Nephron (organoid): ENCODE measurements around the gene SLC4A4.

Source experiments
- H3K27ac Mint-ChIP-seq, 3 experiments: 2 replicates each; pipeline ENCODE4 v1.8.0; 2020; ENCODE audit warnings: mixed read lengths in 3 of 3, mild to moderate bottlenecking in 2 of 3, moderate library complexity in 1 of 3
- H3K27me3 Mint-ChIP-seq: 2 replicates; pipeline ENCODE4 v1.8.0; 2021; ENCODE audit warnings: low read depth, mild to moderate bottlenecking, moderate library complexity, mixed read lengths
- H3K36me3 Mint-ChIP-seq: 2 replicates; pipeline ENCODE4 v1.8.0; 2020; ENCODE audit warnings: low read depth, mixed read lengths
- H3K4me1 Mint-ChIP-seq: 2 replicates; pipeline ENCODE4 v1.8.0; 2020; ENCODE audit warnings: mixed read lengths
- H3K4me3 Mint-ChIP-seq, 3 experiments: 2 replicates each; pipeline ENCODE4 v1.8.0; 2020; ENCODE audit warnings: mild to moderate bottlenecking in 3 of 3, mixed read lengths in 3 of 3, moderate library complexity in 2 of 3
- H3K9me3 Mint-ChIP-seq: 2 replicates; pipeline ENCODE4 v1.8.0; 2020; ENCODE audit warnings: mixed read lengths
- CTCF ChIP-seq, 3 experiments: fragments of 200-600 bp; sonication (generic); IDR thresholded peaks; one replicate each; pipeline ENCODE4 v1.5.0; 2021; ENCODE audit warnings: antibody characterized with exemption in 3 of 3; ENCODE audit not compliant: unreplicated experiment in 3 of 3

SLC4A4 gene

GRCh38 chr4:71466775-71467174 lies 128.0 kb downstream of the SLC4A4 start:
- Mint-ChIP-seq H3K9me3 (no peaks in the 10 kb centered on the region), H3K27me3 (no peaks in the 10 kb centered on the region), H3K36me3 (peaks cover 3% of the 10 kb centered on the region), H3K4me1 (peaks cover 5% of the 10 kb centered on the region), H3K27ac (no peak overlapping the region), H3K4me3 (no peak overlapping the region)
- TF ChIP-seq CTCF (IDR thresholded peaks at IDR 0.05; ENCODE audit: unreplicated experiment in 3 of 3) = no peak

GRCh38 chr4:71468116-71468710 lies 129.4 kb downstream of the SLC4A4 start:
- Mint-ChIP-seq H3K27ac (no peak overlapping the region), H3K27me3 (no peaks in the 10 kb centered on the region), H3K4me3 (no peak overlapping the region), H3K9me3 (no peaks in the 10 kb centered on the region), H3K36me3 (peaks cover 3% of the 10 kb centered on the region), H3K4me1 (peaks cover 5% of the 10 kb centered on the region)
- TF ChIP-seq CTCF (IDR thresholded peaks at IDR 0.05; ENCODE audit: unreplicated experiment in 3 of 3) = no peak

GRCh38 chr4:71469541-71469940 lies 130.7 kb downstream of the SLC4A4 start:
- H3K4me1 Mint-ChIP-seq = peaks cover 5% of the 10 kb centered on the region
- H3K27ac Mint-ChIP-seq = no peak overlapping the region
- H3K36me3 Mint-ChIP-seq = peaks cover 3% of the 10 kb centered on the region
- no peaks in the 10 kb centered on the region for H3K27me3 Mint-ChIP-seq
- no peak for TF ChIP-seq CTCF (IDR thresholded peaks at IDR 0.05; ENCODE audit: unreplicated experiment in 3 of 3)
- no peak overlapping the region for H3K4me3 Mint-ChIP-seq
- no peaks in the 10 kb centered on the region for H3K9me3 Mint-ChIP-seq

- Mint-ChIP-seq H3K27ac (peak overlapping the region in 2 of 3 experiments; percentile 10), H3K4me3 (no peak overlapping the region), H3K9me3 (no peaks in the 10 kb centered on the region), H3K4me1 (peaks cover 5% of the 10 kb centered on the region), H3K27me3 (no peaks in the 10 kb centered on the region), H3K36me3 (peaks cover 3% of the 10 kb centered on the region)
- TF ChIP-seq CTCF (IDR thresholded peaks at IDR 0.05; ENCODE audit: unreplicated experiment in 3 of 3) = no peak
These were observed 131.7 kb downstream of the SLC4A4 start for GRCh38 chr4:71470524-71470923.

GRCh38 chr4:71472946-71473345 lies 134.1 kb downstream of the SLC4A4 start:
- Mint-ChIP-seq H3K9me3 (no peaks in the 10 kb centered on the region), H3K4me3 (no peak overlapping the region), H3K27me3 (no peaks in the 10 kb centered on the region), H3K4me1 (peaks cover 5% of the 10 kb centered on the region), H3K27ac (no peak overlapping the region), H3K36me3 (no peaks in the 10 kb centered on the region)
- no peak for TF ChIP-seq CTCF (IDR thresholded peaks at IDR 0.05; ENCODE audit: unreplicated experiment in 3 of 3)

- H3K9me3 Mint-ChIP-seq = no peaks in the 10 kb centered on the region
- H3K36me3 Mint-ChIP-seq = no peaks in the 10 kb centered on the region
- no peak overlapping the region for H3K4me3 Mint-ChIP-seq
- H3K4me1 Mint-ChIP-seq = peaks cover 5% of the 10 kb centered on the region
- H3K27ac Mint-ChIP-seq = no peak overlapping the region
- no peak for TF ChIP-seq CTCF (IDR thresholded peaks at IDR 0.05; ENCODE audit: unreplicated experiment in 3 of 3)
- H3K27me3 Mint-ChIP-seq = no peaks in the 10 kb centered on the region
These were observed 134.9 kb downstream of the SLC4A4 start for GRCh38 chr4:71473541-71474240.
